Thyroid gland (tissue), 4 donors: ENCODE results near the gene TREML2. TPM values are rescaled to one million over a fixed set of nuclear protein-coding genes. Genes with fewer than 3 reads are reported as not detected.

Experiments used
- DNase-seq, 2 donors: peaks; one replicate each; pipeline ENCODE4 v3.0.0-alpha.2; 2019
- H3K27ac ChIP-seq, 3 donors: fragments of 200-600 bp; sonication (generic); 1 replicate in 2 of 3; 2 replicates in 1 of 3; pipeline ENCODE4 v1.5.1; 2016 to 2019; ENCODE audit warnings: mild to moderate bottlenecking in 1 of 3, moderate library complexity in 1 of 3
- H3K27me3 ChIP-seq: fragments of 200-600 bp; sonication (generic); one replicate; pipeline ENCODE4 v1.5.1; 2019
- H3K36me3 ChIP-seq, 2 donors: fragments of 200-600 bp; sonication (generic); one replicate each; pipeline ENCODE4 v1.5.1; 2016 to 2019
- H3K4me1 ChIP-seq, 2 donors: fragments of 200-600 bp; sonication (generic); one replicate each; pipeline ENCODE4 v1.5.1; 2017 to 2019
- H3K4me3 ChIP-seq, 3 donors: fragments of 200-600 bp; sonication (generic); replicated peaks in 1 of 3; 1 replicate in 2 of 3; 2 replicates in 1 of 3; pipeline ENCODE4 v1.5.1; 2016; ENCODE audit warnings: mild to moderate bottlenecking in 1 of 3
- H3K9me3 ChIP-seq: fragments of 200-600 bp; sonication (generic); one replicate; pipeline ENCODE4 v1.5.1; 2017
- CTCF ChIP-seq, 6 experiments: fragments of 200-600 bp in 3 of 6; fragments of 450-650 bp in 3 of 6; sonication (generic) in 3 of 6; IDR thresholded peaks; one replicate each; pipeline ENCODE4 v1.5.1; 2016 to 2019; ENCODE audit warnings: antibody characterized with exemption in 6 of 6, mild to moderate bottlenecking in 2 of 6, inconsistent platforms in 1 of 6, moderate library complexity in 1 of 6
- POLR2A ChIP-seq, 2 donors: fragments of 450-650 bp; IDR thresholded peaks; one replicate each; pipeline ENCODE4 v1.6.1; 2017; ENCODE audit warnings: antibody characterized with exemption in 2 of 2, mild to moderate bottlenecking in 2 of 2, moderate library complexity in 1 of 2
- WGBS, 2 donors: methylation state at CpG; one replicate each; pipeline ENCODE4 v1.1.5; 2017; 5-methylcytosine and 5-hydroxymethylcytosine counted together
- intact Hi-C: fragments of 100-400 bp; cut with DNase I; formaldehyde crosslinking; loops from one replicate; pipeline ENCODE4 v1.15.1; 2023
- total RNA-seq, 4 donors: library from RNA; depleted of rRNA; stranded (reverse); fragments of >200 nt; gene quantifications; one replicate each; pipeline ENCODE4 v1.2.3, GENCODE V29; 2016

The TREML2 gene
- total RNA-seq, 4 donors from 2014 or later = not detected

GRCh38 chr6:41186031-41186562 lies 14.9 kb downstream of the TREML2 start:
- H3K36me3 ChIP-seq = no peaks in the 10 kb centered on the region
- H3K4me1 ChIP-seq = peaks cover 0 to 9% of the 10 kb centered on the region in 2 donors
- TF ChIP-seq CTCF (IDR thresholded peaks at IDR 0.05) (no peak), POLR2A (IDR thresholded peaks at IDR 0.05) (no peak)
- no peak overlapping the region for H3K27ac ChIP-seq
- H3K27me3 ChIP-seq = no peaks in the 10 kb centered on the region
- H3K4me3 ChIP-seq = no peak overlapping the region
- no peak for DNase-seq
- no peaks in the 10 kb centered on the region for H3K9me3 ChIP-seq
- intact Hi-C loops = no loop called here
- WGBS, 2 donors = 69 to 81% methylated on average over 10 of the region's 10 CpGs

- Histone ChIP-seq H3K36me3 (no peaks in the 10 kb centered on the region), H3K4me1 (peaks cover 0 to 9% of the 10 kb centered on the region in 2 donors), H3K4me3 (no peak overlapping the region), H3K27me3 (no peaks in the 10 kb centered on the region), H3K9me3 (no peaks in the 10 kb centered on the region), H3K27ac (no peak overlapping the region)
- no peak for TF ChIP-seq POLR2A (IDR thresholded peaks at IDR 0.05)
- intact Hi-C loops = no loop called here
- no peak for DNase-seq
- 67 to 75% methylated on average over 7 of the region's 7 CpGs for WGBS, 2 donors
Observed at GRCh38 chr6:41184761-41185160, 16.2 kb downstream of the TREML2 start.

- Histone ChIP-seq H3K9me3 (no peaks in the 10 kb centered on the region), H3K4me1 (peaks cover 0 to 9% of the 10 kb centered on the region in 2 donors), H3K27me3 (no peaks in the 10 kb centered on the region), H3K27ac (no peak overlapping the region), H3K4me3 (no peak overlapping the region), H3K36me3 (no peaks in the 10 kb centered on the region)
- 47 to 58% methylated on average over 3 to 4 of the region's 4 CpGs for WGBS, 2 donors
- TF ChIP-seq CTCF (IDR thresholded peaks at IDR 0.05) (peak in 4 of 6 experiments; percentile 58 to 76 (median 66)), POLR2A (IDR thresholded peaks at IDR 0.05) (no peak)
- DNase-seq = peak; percentile 54 to 62
- intact Hi-C loops = no loop called here
Observed at GRCh38 chr6:41182069-41183034, 18.6 kb downstream of the TREML2 start.

GRCh38 chr6:41181566-41181965 lies 19.4 kb downstream of the TREML2 start:
- Histone ChIP-seq H3K9me3 (no peaks in the 10 kb centered on the region), H3K4me3 (no peak overlapping the region), H3K36me3 (no peaks in the 10 kb centered on the region), H3K4me1 (peaks cover 0 to 9% of the 10 kb centered on the region in 2 donors), H3K27me3 (no peaks in the 10 kb centered on the region), H3K27ac (no peak overlapping the region)
- TF ChIP-seq POLR2A (IDR thresholded peaks at IDR 0.05) (no peak), CTCF (IDR thresholded peaks at IDR 0.05) (no peak)
- intact Hi-C loops = no loop called here
- DNase-seq = no peak
- WGBS, 2 donors = 80 to 100% methylated on average over 1 of the region's 1 CpG

GRCh38 chr6:41179163-41179562 lies 21.8 kb downstream of the TREML2 start:
- DNase-seq = no peak
- no peaks in the 10 kb centered on the region for H3K9me3 ChIP-seq
- peaks cover 0 to 9% of the 10 kb centered on the region in 2 donors for H3K4me1 ChIP-seq
- no peak for TF ChIP-seq POLR2A (IDR thresholded peaks at IDR 0.05)
- TF ChIP-seq CTCF (IDR thresholded peaks at IDR 0.05) = no peak
- no peaks in the 10 kb centered on the region for H3K36me3 ChIP-seq
- no peak overlapping the region for H3K4me3 ChIP-seq
- H3K27ac ChIP-seq = no peak overlapping the region
- 66 to 80% methylated on average over 4 of the region's 4 CpGs for WGBS, 2 donors
- intact Hi-C loops = no loop called here
- no peaks in the 10 kb centered on the region for H3K27me3 ChIP-seq
